Right lobe of liver (tissue), 4 donors: ENCODE measurements around the gene SENP6.

ENCODE experiments used
- POLR2A ChIP-seq: fragments of 450-650 bp; IDR thresholded peaks from one replicate; pipeline ENCODE4 v1.6.1; 2017; ENCODE audit warnings: antibody characterized with exemption, mild to moderate bottlenecking
- TF ChIP-seq, protein P1 (sequence below), 4 donors: fragments of 200-600 bp in 3 of 4; fragments of 450-650 bp in 1 of 4; IDR thresholded peaks; one replicate each; pipeline versions ENCODE4 v1.5.1 to v1.8.0; 2016 to 2022; ENCODE audit warnings: antibody characterized with exemption in 4 of 4, mild to moderate bottlenecking in 2 of 4
- donor health status: DM: no; HTN: no; CAD: no.
- donor health status: DM: no; HTN: no; CAD: no.
- donor health status: DM: no; HTN: yes; CAD: no.

DNA sequence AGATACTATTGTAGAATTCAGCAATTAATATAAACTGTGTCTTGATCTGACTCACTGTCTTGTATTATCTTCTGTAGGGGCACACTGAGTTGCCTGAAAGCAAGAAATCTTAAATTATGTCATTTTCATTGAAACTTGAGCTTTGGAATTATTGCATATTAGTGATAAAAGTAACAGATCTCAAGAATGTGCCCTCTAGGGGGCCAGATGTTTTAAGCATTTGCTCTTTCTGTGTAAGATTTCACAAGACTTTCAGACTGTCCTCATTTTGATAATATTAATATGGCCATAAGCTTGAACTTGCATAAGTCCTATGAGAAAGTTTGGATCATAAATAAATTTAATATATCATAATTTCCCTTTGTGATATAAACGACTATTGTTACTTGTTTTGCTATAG lies 91.9 kb downstream of the SENP6 start:
- TF ChIP-seq, protein P1, sequence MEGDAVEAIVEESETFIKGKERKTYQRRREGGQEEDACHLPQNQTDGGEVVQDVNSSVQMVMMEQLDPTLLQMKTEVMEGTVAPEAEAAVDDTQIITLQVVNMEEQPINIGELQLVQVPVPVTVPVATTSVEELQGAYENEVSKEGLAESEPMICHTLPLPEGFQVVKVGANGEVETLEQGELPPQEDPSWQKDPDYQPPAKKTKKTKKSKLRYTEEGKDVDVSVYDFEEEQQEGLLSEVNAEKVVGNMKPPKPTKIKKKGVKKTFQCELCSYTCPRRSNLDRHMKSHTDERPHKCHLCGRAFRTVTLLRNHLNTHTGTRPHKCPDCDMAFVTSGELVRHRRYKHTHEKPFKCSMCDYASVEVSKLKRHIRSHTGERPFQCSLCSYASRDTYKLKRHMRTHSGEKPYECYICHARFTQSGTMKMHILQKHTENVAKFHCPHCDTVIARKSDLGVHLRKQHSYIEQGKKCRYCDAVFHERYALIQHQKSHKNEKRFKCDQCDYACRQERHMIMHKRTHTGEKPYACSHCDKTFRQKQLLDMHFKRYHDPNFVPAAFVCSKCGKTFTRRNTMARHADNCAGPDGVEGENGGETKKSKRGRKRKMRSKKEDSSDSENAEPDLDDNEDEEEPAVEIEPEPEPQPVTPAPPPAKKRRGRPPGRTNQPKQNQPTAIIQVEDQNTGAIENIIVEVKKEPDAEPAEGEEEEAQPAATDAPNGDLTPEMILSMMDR (IDR thresholded peaks at IDR 0.05) = no peak
- no peak for TF ChIP-seq POLR2A
